Measurements from ENCODE around the gene F7. TPM values are rescaled to one million over a fixed set of nuclear protein-coding genes. Genes with fewer than 3 reads are reported as not detected.

F7 gene
- total RNA-seq, 1 donor from 2014 or later: 7.3 TPM

DNA sequence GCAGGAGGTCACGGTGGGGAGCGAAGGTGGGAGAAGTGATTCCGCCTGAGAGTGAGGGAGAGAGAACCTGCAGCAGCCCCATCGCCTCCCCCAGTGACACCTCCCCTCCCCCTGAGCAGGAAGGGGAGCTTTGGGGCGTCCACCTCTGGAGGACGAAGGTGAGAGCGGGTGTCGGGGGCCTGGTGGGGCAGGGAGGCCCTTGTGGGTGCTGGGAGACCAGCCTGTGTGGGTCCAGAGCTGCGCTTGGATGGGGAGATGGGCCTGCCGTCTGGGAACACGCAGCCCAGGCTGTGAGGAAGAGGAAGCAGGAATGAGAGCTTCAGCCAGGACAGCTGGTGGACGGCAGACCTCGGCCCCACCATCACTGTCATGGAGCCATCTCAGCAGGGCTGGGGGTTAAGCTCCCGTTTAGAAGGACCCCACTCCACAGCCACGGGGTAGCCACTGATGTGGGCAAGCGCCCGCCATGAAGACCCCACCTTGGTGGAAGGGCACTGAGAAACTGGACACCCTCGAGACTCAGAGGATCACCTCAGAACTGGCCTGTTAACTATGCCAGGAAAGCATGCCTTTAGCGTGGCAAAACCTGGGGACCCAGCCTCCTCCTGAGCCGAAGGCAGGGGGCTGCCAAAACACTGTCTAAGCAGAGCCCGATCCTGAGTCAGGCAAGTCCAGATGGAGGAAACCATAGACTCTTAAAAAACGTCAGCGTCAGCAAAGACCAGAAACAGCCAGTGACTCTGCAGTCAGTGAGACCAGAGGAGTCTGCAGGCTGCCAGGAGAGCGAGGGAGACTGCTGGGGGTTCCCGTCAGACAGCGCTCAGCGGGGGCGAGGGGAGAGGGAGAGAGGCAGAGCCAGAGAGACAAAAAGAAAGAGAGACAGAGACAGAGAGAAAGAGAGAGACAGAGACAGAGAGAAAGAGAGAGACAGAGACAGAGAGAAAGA, 46.4 kb downstream of the F7 start:
- Mint-ChIP-seq H3K4me3 (ENCODE audit: low read depth) (peak overlapping the region; percentile 31), H3K9me3 (ENCODE audit: low read depth) (no peaks in the 10 kb centered on the region), H3K27me3 (peaks cover 26% of the 10 kb centered on the region), H3K36me3 (ENCODE audit: insufficient read depth) (peaks cover under 1% of the 10 kb centered on the region), H3K4me1 (ENCODE audit: low read depth) (peaks cover 9% of the 10 kb centered on the region), H3K27ac (peak overlapping the region; percentile 72)
- no peak for DNase-seq (ENCODE audit: low spot score, unreplicated experiment)
- TF ChIP-seq, protein P1, sequence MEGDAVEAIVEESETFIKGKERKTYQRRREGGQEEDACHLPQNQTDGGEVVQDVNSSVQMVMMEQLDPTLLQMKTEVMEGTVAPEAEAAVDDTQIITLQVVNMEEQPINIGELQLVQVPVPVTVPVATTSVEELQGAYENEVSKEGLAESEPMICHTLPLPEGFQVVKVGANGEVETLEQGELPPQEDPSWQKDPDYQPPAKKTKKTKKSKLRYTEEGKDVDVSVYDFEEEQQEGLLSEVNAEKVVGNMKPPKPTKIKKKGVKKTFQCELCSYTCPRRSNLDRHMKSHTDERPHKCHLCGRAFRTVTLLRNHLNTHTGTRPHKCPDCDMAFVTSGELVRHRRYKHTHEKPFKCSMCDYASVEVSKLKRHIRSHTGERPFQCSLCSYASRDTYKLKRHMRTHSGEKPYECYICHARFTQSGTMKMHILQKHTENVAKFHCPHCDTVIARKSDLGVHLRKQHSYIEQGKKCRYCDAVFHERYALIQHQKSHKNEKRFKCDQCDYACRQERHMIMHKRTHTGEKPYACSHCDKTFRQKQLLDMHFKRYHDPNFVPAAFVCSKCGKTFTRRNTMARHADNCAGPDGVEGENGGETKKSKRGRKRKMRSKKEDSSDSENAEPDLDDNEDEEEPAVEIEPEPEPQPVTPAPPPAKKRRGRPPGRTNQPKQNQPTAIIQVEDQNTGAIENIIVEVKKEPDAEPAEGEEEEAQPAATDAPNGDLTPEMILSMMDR (IDR thresholded peaks at IDR 0.05; ENCODE audit: unreplicated experiment): no peak

GRCh38 chr13:113152691-113152983, 47.0 kb downstream of the F7 start:
- H3K9me3 Mint-ChIP-seq (ENCODE audit: low read depth): no peaks in the 10 kb centered on the region
- H3K4me3 Mint-ChIP-seq (ENCODE audit: low read depth): peak overlapping the region; percentile 62
- H3K27ac Mint-ChIP-seq: peak overlapping the region; percentile 9
- TF ChIP-seq, protein P1 (IDR thresholded peaks at IDR 0.05; ENCODE audit: unreplicated experiment): no peak
- no peaks in the 10 kb centered on the region for H3K36me3 Mint-ChIP-seq (ENCODE audit: insufficient read depth)
- peaks cover 31% of the 10 kb centered on the region for H3K27me3 Mint-ChIP-seq
- DNase-seq (ENCODE audit: low spot score, unreplicated experiment): no peak
- peaks cover 9% of the 10 kb centered on the region for H3K4me1 Mint-ChIP-seq (ENCODE audit: low read depth)

- peaks cover 10% of the 10 kb centered on the region for H3K4me1 Mint-ChIP-seq (ENCODE audit: low read depth)
- H3K9me3 Mint-ChIP-seq (ENCODE audit: low read depth): no peaks in the 10 kb centered on the region
- TF ChIP-seq, protein P1 (IDR thresholded peaks at IDR 0.05; ENCODE audit: unreplicated experiment): no peak
- H3K27me3 Mint-ChIP-seq: peaks cover 31% of the 10 kb centered on the region
- H3K36me3 Mint-ChIP-seq (ENCODE audit: insufficient read depth): no peaks in the 10 kb centered on the region
- peak overlapping the region; percentile 71 for H3K4me3 Mint-ChIP-seq (ENCODE audit: low read depth)
- H3K27ac Mint-ChIP-seq: peak overlapping the region; percentile 92
- DNase-seq (ENCODE audit: low spot score, unreplicated experiment): peak; percentile 38
Observed at GRCh38 chr13:113152984-113153809, 47.6 kb downstream of the F7 start.

DNA sequence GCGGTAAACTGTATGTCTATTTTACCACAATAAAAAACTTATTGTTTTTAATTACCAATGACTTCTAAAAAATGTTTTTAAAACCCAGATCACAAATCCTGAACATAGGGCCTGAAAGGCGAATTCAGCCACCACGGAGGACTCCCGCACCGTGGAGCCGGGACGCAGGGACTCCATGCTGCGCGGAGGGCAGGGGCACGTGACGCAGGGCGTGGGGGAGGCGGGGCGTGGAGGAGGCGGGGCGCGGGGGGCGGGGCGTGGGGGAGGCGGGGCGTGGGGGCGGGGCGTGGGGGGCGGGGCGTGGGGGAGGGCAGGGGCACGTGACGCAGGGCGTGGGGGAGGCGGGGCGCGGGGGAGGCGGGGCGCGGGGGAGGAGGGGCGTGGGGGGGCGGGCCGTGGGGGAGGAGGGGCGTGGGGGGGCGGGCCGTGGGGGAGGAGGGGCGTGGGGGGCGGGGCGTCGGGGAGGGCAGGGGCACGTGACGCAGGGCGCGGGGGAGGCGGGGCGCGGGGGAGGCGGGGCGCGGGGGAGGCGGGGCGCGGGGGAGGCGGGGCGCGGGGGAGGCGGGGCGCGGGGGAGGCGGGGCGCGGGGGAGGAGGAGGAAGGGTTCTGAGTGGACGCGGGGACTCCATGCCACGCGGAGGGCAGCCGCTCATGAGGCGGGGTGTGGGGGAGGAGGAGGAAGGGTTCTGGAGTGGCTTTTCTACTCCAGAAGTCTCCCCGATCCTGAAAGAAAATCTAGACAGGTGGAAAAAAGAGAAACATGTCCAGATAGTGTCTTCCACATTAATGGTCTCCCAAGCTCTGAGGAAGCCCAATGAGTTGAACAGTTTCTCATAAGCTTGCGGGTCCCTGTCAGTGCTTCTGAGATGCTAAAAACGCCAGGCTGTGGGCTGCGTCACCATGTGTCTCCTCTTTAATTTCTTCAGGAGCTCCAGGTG, 48.5 kb downstream of the F7 start:
- Mint-ChIP-seq H3K27me3 (peaks cover 31% of the 10 kb centered on the region), H3K4me1 (ENCODE audit: low read depth) (peaks cover 16% of the 10 kb centered on the region), H3K27ac (peak overlapping the region; percentile 92), H3K4me3 (ENCODE audit: low read depth) (peak overlapping the region; percentile 71), H3K36me3 (ENCODE audit: insufficient read depth) (no peaks in the 10 kb centered on the region), H3K9me3 (ENCODE audit: low read depth) (no peaks in the 10 kb centered on the region)
- DNase-seq (ENCODE audit: low spot score, unreplicated experiment): peak; percentile 51
- TF ChIP-seq, protein P1 (IDR thresholded peaks at IDR 0.05; ENCODE audit: unreplicated experiment): no peak

All from progenitor cell of endocrine pancreas (in vitro differentiated cells).